ENCODE measurements around the gene SLA2. TPM values are rescaled to one million over a fixed set of nuclear protein-coding genes. Genes with fewer than 3 reads are reported as not detected.

The SLA2 gene
- not detected in 2 replicates for total RNA-seq

GRCh38 chr20:36645998-36646397 lies at the start of gene SLA2:
Gene SLA2, minus strand, starts transcription at chr20:36646196. Its CDS starts 4,861 bp downstream, at chr20:36641335.

GRCh38 chr20:36605399-36606157 lies 40.4 kb downstream of the SLA2 start, which contains the start of gene RAB5IF:
Gene RAB5IF, plus strand, starts transcription at chr20:36605779. Its CDS starts 173 bp downstream, at chr20:36605952.

GRCh38 chr20:36573103-36573797 lies 72.7 kb downstream of the SLA2 start, which contains the start of gene TGIF2:
Gene TGIF2, plus strand, starts transcription at chr20:36573597. Its CDS starts 5,178 bp downstream, at chr20:36578775.

Other genes with a start within 250 kb of the SLA2 start
- gene MYL9, start 104.7 kb downstream of the SLA2 start, total RNA-seq: 97.7 and 116 TPM in 2 replicates
- gene TGIF2, start 72.6 kb downstream of the SLA2 start, total RNA-seq: 3.2 and 7.8 TPM in 2 replicates
- gene RAB5IF, start 40.4 kb downstream of the SLA2 start, total RNA-seq: 98.3 and 102 TPM in 2 replicates
- 9.4 and 17.8 TPM in 2 replicates for gene NDRG3, start 99.9 kb upstream of the SLA2 start, total RNA-seq
- gene DSN1, start 127.6 kb upstream of the SLA2 start, total RNA-seq: 9.1 and 9.4 TPM in 2 replicates
- gene TLDC2, start 229.9 kb upstream of the SLA2 start, total RNA-seq: not detected in 2 replicates